ENCODE measurements around the gene SEMA3A. TPM values are rescaled to one million over a fixed set of nuclear protein-coding genes. Genes with fewer than 3 reads are reported as not detected.

Gene SEMA3A
- total and polyA plus RNA-seq, 2 experiments from 2014 or later = 19.8 to 46.4 TPM

DNA sequence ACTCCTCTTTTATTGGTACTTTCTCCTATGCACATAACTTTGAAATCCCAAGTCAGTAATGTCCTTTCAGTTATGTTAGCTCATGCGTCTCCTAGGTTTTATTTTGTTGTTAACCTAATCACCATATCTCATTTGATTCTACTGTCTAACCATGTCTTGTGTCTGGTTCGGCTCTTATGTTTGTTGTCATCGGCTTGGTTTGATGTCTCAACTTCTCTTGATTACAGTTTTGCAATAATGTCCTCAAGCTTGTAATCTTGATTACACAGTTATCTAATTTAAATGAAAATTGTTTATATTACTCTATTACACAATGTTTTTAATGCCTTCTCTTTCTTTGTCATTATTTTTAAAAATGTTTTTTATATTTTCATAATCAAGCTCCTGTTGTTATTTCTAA, 35.9 kb upstream of the SEMA3A start:
- Histone ChIP-seq H3K79me2 (replicated peaks; ENCODE audit: insufficient read depth) (no peaks in the 10 kb centered on the region), H3K9me2 (ENCODE audit: insufficient read depth) (no peaks in the 10 kb centered on the region), H3K27me3 (ENCODE audit: insufficient read depth) (no peaks in the 10 kb centered on the region), H3K27ac (ENCODE audit: low read depth) (no peak overlapping the region; the same call in 1 of the 2 replicates), H3K36me3 (ENCODE audit: insufficient read depth) (no peaks in the 10 kb centered on the region), H3K4me1 (ENCODE audit: insufficient read depth) (peaks cover 33% of the 10 kb centered on the region), H2AFZ (no peak overlapping the region), H3K4me2 (no peak overlapping the region), H3F3A (replicated peaks; ENCODE audit: low read depth) (no peaks in the 10 kb centered on the region), H3K4me3 (no peak overlapping the region), H4K20me1 (replicated peaks; ENCODE audit: insufficient read depth) (no peaks in the 10 kb centered on the region)
- no peak overlapping the region for H3K4me3 Mint-ChIP-seq
- TF ChIP-seq ETS1 (IDR thresholded peaks at IDR 0.05) (no peak), ZNF114 (CRISPR knock-in tag; IDR thresholded peaks at IDR 0.05) (no peak), STAT1 (IDR thresholded peaks at IDR 0.05; ENCODE audit: unreplicated experiment) (no peak), EZH2 (IDR thresholded peaks at IDR 0.05; ENCODE audit: low read depth, unreplicated experiment) (no peak), ZNF331 (CRISPR knock-in tag; IDR thresholded peaks at IDR 0.05; ENCODE audit: low read depth) (no peak)
- DNase-seq (ENCODE audit: low spot score) (no peak), ATAC-seq (no peak)
- no peaks in the 10 kb centered on the region for H3K27me3 Mint-ChIP-seq (ENCODE audit: insufficient read depth, low read depth, poor library complexity)
- H3K27ac Mint-ChIP-seq = no peak overlapping the region
- no peaks in the 10 kb centered on the region for H3K9me3 Mint-ChIP-seq
- no peaks in the 10 kb centered on the region for H3K36me3 Mint-ChIP-seq (ENCODE audit: low read depth)
- peaks cover 56% of the 10 kb centered on the region for H3K4me1 Mint-ChIP-seq

GRCh38 chr7:84228526-84228925, 33.9 kb upstream of the SEMA3A start:
- Histone ChIP-seq H3K4me1 (ENCODE audit: insufficient read depth) (peaks cover 38% of the 10 kb centered on the region), H3K4me2 (peak overlapping the region; percentile 19), H2AFZ (no peak overlapping the region), H3K9me2 (ENCODE audit: insufficient read depth) (no peaks in the 10 kb centered on the region), H3F3A (replicated peaks; ENCODE audit: low read depth) (no peaks in the 10 kb centered on the region), H3K4me3 (0 out of 2 replicates have a peak overlapping the region, but pooled peaks have one; percentile 1), H3K27ac (ENCODE audit: low read depth) (peak overlapping the region; percentile 91), H3K79me2 (replicated peaks; ENCODE audit: insufficient read depth) (no peaks in the 10 kb centered on the region), H4K20me1 (replicated peaks; ENCODE audit: insufficient read depth) (no peaks in the 10 kb centered on the region), H3K27me3 (ENCODE audit: insufficient read depth) (no peaks in the 10 kb centered on the region), H3K36me3 (ENCODE audit: insufficient read depth) (no peaks in the 10 kb centered on the region)
- peaks cover 63% of the 10 kb centered on the region for H3K4me1 Mint-ChIP-seq
- H3K27me3 Mint-ChIP-seq (ENCODE audit: insufficient read depth, low read depth, poor library complexity) = no peaks in the 10 kb centered on the region
- peak overlapping the region; percentile 97 for H3K27ac Mint-ChIP-seq
- DNase-seq (ENCODE audit: low spot score) (peak; percentile 90), ATAC-seq (peak; percentile 87)
- H3K9me3 Mint-ChIP-seq = no peaks in the 10 kb centered on the region
- peak overlapping the region; percentile 23 for H3K4me3 Mint-ChIP-seq
- no peaks in the 10 kb centered on the region for H3K36me3 Mint-ChIP-seq (ENCODE audit: low read depth)
- TF ChIP-seq ZNF462 (CRISPR knock-in tag; IDR thresholded peaks at IDR 0.05) (peak; percentile 77; the same call in 1 of the 2 replicates), CREB1 (CRISPR knock-in tag; IDR thresholded peaks at IDR 0.05; ENCODE audit: low read depth) (peak; percentile 52; the same call in 1 of the 2 replicates), EZH2 (IDR thresholded peaks at IDR 0.05; ENCODE audit: low read depth, unreplicated experiment) (no peak), ZNF114 (CRISPR knock-in tag; IDR thresholded peaks at IDR 0.05) (no peak), EZH2phosphoT487 (IDR thresholded peaks at IDR 0.05; ENCODE audit: unreplicated experiment) (no peak), JUNB (IDR thresholded peaks at IDR 0.05; ENCODE audit: unreplicated experiment) (no peak), POLR2AphosphoS5 (IDR thresholded peaks at IDR 0.05; ENCODE audit: low read depth) (no peak)
- TF ChIP-seq, protein P1, sequence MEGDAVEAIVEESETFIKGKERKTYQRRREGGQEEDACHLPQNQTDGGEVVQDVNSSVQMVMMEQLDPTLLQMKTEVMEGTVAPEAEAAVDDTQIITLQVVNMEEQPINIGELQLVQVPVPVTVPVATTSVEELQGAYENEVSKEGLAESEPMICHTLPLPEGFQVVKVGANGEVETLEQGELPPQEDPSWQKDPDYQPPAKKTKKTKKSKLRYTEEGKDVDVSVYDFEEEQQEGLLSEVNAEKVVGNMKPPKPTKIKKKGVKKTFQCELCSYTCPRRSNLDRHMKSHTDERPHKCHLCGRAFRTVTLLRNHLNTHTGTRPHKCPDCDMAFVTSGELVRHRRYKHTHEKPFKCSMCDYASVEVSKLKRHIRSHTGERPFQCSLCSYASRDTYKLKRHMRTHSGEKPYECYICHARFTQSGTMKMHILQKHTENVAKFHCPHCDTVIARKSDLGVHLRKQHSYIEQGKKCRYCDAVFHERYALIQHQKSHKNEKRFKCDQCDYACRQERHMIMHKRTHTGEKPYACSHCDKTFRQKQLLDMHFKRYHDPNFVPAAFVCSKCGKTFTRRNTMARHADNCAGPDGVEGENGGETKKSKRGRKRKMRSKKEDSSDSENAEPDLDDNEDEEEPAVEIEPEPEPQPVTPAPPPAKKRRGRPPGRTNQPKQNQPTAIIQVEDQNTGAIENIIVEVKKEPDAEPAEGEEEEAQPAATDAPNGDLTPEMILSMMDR (conservative IDR thresholded peaks at IDR 0.05; ENCODE audit: low read depth in 2 of 2) = no peak
